ENCODE results near the gene PBX1.

PBX1 gene

DNA sequence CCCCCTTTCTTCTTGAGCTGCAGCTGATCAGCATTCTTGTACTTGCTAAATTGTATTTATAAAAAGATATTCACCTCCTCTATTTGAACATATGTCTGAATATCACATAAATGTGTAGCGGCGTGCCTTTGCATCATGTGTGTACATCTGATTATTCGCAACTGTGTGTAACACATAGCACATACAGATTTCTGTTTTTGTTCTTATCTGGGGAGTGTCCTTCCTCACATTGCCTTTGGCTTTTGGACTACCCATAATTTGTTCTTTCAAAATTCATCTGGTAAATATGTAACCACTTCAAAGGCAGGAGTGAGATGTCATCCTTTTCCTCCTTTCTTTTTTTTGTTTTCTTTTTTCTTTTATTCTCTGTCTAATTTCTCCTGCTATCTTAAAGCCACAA, 113.6 kb downstream of the PBX1 start:
- no peak for DNase-seq

DNA sequence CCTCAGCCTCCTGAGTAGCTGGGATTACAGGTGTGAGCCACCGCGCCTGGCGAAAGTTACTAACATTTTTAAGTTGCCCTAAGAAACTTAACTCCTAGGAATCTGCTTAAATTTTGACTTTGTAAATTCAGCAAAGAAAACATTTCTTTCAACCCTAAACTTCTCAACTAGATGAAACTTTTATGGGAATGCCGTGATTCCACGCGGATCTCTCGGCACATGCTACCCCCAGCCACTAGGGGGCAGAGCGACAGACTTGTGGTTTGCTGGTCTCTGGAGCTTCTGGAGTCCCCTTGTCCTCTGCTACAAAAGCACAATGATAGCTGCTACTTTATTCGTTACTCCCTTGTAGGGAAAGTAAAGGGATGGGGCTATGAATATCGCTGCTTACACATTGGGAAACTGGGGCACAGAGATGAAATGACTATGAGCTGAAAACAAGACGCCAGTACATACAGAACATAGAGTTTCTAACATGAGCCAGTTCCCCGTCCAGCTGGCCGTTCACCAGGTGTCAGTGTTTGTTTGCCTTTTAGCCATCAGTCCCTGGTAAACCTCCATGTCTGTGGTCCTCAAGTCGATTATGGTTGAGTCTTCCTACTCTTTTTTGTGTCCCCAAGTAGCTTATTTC, 114.7 kb downstream of the PBX1 start:
- DNase-seq: no peak

DNA sequence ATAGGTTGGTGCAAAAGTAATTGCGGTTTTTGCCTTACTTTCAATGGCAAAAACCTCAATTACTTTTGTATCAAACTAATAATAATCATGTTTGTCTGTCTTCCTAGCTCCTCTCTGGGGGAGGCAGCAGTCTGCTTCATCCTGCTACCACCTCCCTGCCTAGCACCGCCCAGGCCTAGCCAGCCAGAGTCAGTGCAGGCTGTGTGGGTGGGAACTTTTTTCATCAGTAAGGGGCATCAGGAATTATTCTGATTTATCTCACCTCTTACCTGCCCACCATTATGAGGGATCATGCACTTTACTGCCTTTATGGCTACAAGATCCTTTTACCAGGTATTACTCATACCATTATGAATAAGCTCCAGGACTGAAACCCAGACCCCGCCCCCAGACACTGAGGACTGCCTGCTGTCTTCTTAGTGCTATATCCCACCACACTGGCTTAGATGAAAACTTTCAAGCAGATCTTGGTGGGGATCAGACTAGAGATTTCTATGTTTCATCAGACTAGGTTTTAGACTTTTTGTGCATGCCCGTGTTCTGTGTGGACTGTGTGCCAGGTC, 116.4 kb downstream of the PBX1 start:
- DNase-seq: no peak

DNA sequence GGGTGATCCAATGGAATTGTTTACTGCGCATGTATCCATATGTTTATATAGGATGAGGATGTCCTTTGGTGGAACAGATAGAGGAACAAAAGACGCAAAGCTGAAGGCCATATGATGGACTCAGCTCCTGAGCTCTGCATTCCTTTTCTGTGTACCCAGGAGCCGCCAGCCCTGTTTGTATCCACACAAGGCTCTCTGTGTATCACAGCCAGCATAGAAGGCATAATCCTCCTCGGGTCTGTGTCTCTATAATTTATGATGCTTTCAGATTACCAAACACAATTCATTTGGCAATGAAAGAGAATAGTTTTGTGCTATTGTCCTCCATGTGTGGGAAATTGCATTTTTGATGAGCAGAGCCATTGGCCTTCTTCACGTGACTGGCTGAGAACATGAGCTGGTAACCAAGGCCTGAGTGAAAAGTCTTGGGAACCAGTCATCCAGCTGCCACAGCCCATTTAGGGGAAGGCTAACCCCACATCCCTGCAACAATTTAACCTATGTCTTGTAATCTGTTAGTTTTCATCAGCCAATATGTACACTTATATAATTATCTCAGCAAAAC, 119.2 kb downstream of the PBX1 start:
- DNase-seq: no peak

DNA sequence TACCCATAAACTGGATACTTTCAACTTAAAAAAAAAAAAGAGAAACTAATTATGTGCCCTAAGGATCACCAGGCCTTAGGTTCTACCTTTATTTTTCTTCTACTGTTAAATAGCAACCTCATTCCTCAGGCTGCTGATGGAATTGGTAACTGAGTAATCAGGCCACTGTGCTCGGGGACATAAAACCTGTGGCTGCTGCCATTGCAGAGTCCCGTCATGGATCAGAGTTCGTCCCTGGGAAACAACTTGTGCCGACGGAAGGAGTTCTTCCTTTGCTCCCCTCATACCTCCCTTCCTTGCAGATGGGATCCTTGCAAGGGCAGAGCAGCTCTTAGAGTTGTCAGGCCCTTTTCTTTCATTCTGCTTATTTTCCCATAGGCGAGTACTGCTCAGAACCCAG, 123.6 kb downstream of the PBX1 start:
- no peak for DNase-seq

DNA sequence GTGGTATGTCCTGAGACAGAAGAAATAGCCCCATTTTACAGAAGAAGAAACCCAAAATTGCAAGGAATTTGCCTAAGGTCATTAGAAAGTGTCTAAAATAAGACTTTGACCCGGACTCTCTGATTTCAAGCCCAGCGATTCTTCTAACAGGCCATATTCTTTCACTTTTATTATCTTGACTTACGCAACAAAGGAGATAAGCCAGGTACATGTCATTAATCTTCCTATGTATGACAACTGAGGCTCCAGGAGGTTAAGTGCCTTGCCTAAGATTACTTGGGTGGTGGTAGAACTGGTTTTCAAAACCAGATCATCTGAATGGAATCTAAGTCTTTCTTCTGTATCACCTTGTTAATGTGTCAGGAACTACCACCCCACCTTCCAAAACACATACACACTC, 124.3 kb downstream of the PBX1 start:
- DNase-seq: no peak

DNA sequence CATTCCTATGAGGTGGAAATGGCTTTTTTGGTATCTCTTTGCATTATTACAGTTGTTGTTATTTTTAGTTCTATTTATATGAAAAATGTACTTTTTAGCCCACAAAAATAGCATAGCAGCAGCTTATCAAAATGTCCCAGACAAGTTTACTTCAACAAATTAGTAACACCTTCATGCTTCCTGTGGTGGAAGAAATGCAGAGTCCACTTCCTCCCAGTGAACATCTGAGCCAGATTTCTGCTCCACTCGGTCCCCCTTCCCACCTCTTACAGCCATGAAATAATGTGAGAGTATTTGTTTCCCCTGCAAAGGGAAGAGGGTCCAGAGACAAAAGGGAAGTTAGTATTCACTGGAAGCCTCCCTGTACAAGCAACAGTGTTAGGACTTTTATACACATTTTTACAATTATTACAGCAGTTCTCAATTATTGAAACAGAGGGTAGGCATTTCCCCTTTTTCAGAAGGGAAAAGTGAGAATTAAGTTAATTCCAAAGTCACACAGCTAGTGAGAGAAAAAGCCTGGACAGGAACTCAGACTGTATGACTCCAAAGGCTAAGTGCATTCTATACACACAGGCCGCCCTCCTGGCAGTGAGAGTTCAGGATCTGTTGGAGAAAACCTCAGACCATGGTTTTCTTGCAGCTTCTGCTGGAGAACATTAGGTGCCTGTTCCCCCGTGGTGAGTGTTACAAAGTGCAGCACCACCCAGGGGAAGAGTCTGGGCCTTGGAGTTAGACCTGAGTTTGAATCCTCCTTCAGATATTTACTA, 126.5 kb downstream of the PBX1 start:
- no peak for DNase-seq

DNA sequence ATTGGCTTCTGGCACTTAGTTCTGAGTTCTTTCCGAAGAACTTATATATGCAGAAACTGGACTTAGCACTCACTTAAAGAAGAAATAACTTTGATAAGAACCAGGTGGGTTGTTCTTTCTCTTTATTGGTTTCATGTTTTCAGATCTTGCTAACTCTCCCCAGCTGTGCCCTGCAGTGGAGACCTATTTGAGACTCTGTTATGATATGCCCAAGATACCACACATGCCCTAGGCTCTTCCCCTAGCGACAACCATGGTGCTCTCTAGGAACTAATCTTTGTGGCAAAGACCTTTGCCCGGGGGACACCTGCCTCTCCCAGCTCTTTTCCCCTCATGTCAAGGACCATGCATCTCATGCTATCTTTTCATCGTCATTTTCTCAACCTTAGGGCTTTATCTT, 128.8 kb downstream of the PBX1 start:
- no peak for DNase-seq

DNA sequence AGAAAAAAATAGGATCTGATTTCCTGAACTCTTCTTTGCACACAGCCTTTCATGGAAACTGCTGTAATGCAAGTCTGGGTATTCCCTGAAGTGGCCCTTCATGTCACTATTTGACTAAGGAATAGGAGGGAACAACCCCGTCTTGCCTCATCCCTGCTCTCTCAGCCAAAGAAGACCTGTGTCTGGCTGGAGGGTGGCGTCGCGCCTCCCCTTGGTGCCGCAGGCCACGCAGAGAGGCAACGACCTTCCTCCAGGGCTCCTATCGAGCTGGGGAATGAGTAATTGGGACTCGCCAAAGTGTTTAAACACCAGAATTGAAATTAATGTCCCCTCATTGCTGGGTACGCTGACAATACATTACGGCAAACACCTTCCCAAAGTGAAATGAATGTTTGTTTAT, 129.8 kb downstream of the PBX1 start:
- no peak for DNase-seq

DNA sequence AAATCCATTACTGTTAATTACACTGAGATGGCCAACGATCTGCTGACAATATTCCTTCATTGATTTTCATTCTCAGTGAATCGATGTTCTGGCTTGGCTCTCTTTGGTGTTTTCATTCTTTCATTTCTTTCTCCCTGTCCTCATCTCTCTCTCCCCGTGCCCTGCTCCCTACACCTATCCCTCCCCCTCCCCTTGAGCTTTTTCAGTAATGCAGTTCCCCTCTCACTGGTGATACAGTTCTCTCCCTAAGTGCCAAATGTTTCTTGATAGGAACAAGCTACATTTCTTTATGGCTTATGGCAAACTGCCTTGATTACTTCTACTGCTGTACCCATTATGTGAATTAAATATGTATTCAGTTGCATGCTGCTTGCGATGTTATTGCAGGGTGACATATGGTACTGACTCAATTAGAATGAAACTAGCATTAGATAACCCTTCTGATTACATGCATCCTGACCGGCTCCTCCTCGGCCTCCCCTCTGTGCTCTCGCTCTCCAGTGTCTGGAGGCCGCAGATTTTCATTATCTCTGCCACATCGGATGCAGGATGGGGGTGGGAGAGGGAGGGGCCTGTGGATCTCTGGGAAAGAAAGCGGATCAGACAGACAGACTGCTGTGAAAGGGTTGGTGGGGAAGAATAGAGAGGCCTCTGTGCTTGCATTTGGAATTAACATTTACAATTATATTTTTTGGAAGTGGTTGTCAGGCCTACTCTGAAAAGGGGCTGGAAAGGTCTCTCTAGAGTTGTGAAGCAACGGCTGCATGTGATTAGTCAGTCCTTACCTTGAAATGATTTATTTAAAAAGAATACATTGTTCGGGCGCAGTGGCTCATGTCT, 130.9 kb downstream of the PBX1 start:
- no peak for DNase-seq

DNA sequence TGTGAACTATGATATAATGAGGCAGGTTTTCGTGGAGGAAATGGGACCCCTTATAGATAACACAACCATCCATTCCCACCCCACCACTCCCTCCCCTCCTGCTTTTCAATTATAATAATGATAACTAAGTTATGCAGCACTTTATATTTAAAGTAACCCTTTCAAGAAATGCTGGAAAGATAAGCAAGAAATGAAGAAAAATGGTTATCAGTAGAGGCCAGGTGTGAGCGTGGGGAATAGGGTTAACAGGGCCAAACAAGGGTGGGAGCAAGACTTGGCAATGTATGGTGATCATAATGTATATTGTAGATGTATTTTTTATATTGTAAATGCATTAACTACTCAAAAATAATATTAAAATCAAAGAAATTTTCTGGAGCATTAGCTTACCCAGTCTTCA, 133.4 kb downstream of the PBX1 start:
- DNase-seq: no peak

DNA sequence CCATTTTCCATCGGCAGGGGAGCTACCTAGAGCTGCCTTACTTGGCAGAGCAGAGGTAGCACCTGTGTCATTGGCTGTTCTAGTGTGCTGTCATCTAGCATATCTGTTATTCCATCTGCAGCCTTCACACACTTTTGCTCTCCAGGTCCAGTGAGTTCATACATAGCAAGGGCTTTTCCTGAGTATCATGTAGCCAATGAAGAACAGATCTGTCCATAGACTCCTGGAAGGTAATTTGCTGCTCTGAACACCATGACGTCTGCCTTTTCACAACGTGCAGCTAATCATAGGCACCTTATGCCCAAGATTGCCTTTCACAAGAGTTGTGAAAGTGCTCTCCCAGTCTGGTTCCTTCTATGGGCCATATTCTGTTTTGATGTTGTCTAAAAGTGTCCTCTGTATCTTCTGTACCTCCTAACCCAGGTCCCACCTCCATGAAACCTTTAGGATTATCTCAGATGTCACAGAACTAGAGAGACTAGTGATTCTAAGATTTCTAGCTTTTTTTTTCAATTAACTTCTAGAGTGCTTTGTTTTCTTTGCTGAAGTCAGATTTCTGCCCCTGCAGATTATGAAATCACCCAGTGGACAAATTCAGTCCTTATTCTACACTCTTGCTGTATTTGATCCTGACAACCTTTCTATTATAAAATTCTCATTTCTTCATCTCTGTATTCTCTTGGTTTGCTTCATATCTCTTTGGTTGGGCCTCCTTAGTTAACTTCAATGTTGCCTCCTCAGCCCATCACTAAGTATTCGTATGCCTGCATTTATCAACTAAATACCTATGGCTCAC, 134.8 kb downstream of the PBX1 start:
- no peak for DNase-seq

DNA sequence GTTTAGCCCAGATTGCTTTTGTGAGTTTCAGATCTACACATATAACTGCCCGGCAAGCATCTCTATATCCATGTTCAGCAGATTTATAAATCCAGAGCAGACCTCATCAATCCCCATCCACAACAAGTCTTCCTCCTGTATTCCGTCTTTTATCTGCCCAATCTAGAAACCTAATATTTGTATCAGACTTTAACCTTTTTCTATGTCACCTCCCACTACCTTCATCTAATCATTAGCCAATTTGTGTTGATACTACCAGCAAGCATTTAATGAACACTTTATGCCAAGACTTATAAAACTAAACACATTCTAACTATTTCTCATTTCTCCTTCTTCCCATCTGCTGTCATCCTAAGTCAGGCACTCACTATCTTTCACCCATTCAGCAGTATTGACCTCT, 135.5 kb downstream of the PBX1 start:
- no peak for DNase-seq

DNA sequence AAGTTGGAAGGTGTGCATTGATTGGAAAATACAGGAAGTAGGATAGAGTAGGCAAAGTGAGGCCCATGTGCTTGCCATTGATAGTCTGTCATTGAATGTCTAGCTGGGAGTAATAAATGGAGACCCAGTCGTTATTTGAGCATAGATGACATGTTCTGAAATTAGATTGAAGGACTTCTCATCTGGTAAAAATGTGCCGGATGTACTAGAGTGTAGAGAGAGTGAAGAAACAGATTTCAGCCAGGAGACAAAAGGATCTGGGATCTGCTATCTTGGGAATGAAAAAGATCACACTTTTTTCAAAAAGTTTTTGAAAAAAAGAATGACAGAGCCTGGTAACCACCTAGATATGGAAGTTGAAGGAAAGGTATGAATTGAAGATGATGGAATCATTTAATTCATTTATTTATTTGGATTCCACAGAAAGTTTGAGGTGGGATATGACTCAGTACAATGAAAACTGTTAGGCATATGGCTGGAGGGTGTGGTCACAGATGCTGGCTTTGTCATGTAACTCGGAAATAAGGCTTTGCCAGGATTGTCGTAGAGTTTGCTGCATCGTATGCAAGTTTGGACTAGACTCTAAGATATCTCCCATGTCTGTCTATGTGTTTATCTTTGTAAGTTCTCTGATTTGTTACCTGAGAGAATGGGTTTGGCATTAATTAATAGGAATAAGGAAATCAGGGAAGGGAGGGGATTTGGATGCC, 137.1 kb downstream of the PBX1 start:
- DNase-seq: no peak

DNA sequence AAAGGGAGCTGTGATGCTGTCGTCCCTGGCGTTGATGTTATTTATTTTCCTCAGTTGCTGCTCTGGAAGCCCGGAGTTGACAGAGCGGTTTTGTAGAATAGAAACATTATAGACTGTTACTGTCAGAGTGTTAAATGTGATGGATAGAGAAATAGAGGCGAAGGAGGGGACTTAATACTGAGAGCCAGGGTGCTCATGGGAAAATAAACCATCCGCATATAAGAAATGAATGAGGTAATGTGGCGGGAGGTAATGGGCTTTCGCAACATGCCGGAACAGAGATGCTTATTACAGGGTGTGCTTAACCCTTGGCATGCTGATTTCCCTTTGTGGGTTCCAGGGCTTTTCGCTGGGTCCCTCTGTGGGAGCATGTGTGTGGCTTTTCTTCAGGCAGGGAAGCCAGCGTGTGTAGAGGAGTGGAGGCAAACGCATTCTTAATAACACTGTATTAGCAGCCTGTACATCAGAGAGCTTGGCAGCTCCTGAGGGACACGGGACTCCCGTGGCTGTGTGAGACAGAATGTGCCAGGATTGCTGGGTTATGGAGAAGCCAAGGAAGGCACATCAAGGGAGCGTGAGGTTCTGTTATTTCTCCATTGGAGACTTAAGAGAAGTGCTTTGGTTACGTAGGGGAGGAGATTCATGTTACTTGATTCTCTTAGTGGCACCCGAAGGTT, 141.0 kb downstream of the PBX1 start:
- DNase-seq: no peak

DNA sequence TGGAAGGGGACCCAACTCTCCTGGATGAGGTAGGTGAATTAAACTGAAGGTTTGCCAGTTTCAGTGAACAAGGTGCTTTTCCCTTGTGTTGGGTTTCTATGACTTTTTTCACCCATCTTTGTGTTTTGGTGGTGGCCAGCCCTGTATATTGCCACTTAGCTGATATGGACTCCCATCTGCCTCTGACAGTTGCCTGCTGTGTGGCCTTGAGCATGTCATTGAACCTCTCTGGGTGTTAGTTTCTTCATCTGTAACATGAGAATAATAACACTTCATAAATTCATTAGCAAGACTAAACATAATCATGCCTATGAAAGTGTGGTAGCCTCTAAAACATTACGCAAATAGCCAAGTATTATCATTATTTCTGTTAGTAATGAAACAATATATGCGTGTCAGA, 141.7 kb downstream of the PBX1 start:
- no peak for DNase-seq

DNA sequence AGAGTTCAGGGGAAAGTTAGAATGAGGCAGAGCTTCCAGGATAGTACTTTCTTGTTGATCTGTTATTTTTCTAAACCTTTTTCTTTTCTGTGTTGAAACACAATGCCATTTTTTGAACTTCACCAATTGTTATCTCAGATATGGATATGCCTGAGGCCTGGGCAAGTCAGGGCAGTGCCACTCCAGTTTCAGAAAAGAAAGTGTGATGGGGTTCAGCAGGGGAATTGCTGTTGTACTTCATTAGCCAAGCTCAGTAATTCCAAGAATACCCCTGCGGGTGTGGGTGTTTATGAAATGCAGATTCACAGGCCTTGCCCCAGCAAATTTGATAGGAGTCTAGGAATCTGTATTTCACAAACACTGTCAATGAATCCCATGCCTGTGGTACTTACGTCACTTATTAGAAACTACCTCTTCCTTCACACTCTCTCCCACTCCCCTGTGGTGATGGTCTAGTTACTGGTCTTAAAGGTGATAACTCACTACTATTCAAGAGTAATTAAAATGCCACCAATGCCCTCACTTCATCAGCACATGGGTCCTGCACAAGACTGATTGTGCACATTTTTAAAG, 142.3 kb downstream of the PBX1 start:
- no peak for DNase-seq

DNA sequence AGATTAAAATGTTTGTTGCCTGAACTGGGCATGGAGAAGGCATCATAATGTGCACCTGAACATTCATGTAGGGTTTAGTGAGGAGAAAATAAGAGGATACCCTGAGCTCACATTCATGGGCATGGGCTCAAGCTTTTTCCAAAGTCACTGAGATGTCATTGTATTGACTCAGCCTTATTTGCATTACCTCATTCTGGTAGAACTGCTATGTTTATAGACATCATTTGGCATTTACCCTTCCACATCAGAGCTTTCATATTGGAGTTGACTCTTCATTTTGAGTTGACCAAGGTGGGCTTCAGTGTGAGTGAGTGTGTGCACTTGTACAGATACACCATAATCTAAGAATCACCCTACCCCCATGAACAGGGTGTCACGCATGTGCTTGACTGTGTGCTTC, 143.2 kb downstream of the PBX1 start:
- no peak for DNase-seq

DNA sequence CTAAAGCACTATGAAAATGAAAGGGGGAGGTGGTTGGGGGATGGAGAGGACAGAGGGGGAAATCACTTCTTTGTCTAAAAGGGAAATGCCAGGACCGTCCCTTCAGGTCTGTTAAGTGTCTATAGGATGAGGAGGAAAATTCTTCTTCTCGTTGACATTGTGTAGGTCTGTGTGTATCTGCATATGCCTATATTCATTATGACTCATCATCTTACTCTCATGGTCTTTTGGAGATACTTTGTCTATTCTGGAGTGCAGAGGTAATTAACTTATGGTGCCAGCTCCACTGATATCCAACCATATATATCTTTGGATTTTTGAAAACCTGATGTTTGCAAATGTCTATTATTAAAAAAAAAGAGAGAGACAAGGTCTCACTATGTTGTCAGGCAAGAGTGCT, 143.7 kb downstream of the PBX1 start:
- no peak for DNase-seq

DNA sequence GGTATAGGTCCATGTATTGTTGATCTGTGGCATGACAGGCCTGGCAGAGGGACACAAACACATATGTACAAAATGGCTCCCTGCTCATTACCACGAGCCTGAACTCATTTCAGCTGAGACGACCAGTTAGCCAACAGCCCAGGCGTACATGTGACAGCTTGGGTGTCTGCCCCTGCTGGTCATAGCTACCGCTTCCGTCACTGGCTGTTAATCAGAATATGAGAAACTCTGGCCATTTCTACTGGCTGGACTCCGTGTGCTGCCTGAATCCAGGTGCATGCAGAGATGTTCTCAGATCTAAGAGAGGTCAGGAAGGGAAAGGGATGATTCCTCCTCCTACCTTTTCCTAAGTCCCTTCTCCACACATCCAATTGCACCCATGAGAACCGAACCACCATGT, 144.5 kb downstream of the PBX1 start:
- DNase-seq: no peak

DNA sequence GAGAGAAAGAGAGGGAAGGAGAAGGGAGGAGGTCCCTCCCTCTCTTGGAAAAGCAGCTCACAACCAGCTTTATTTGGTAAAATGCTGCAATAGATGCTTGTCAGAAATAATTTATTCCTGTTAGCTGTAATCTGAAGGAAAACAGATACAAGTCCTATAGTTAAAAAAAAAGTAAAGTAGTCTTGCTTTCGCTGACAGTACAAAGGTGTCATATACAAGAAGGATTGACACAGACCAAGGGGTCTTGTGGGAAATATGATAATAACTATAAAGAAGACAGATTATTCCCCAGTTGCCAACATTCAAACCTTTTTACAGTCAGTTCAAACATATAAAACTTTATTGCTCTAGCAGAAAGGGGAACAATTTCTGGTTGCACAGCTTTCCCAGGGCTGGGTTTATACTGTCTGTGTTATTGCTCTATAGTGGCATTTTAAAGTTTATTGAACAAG, 145.0 kb downstream of the PBX1 start:
- no peak for DNase-seq

Data from CD4-positive, alpha-beta T cell treated with Interleukin-10 for 1 hour (primary cell).